Measurements from ENCODE around the gene TBX15.

- TF ChIP-seq POLR2A (conservative IDR thresholded peaks at IDR 0.05) = no peak
- no peak for TF ChIP-seq FOSL1 (tag; conservative IDR thresholded peaks at IDR 0.05)
Observed at GRCh38 chr1:118988186-118989005, at the start of gene TBX15.
